GM19324 (cell line): ENCODE data around the gene GALNT9.

Experiments used
- ATAC-seq: cut with Tn5 transposase; IDR thresholded peaks from one replicate; pipeline ENCODE4 v1.9.1; 2021; ENCODE audit warnings: mild to moderate bottlenecking, moderate library complexity; ENCODE audit not compliant: unreplicated experiment, low FRiP score

GALNT9 gene

GRCh38 chr12:132239796-132240668 is 89.4 kb downstream of the GALNT9 start:
- no peak for ATAC-seq

- ATAC-seq: no peak
Observed at GRCh38 chr12:132239392-132239791, 90.0 kb downstream of the GALNT9 start.

- ATAC-seq: no peak
Observed at GRCh38 chr12:132238884-132239283, 90.5 kb downstream of the GALNT9 start.

GRCh38 chr12:132238488-132238854 is 90.9 kb downstream of the GALNT9 start:
- ATAC-seq: no peak

- ATAC-seq: no peak
Observed at GRCh38 chr12:132237772-132238487, 91.5 kb downstream of the GALNT9 start.

- ATAC-seq: no peak
Observed at GRCh38 chr12:132236930-132237771, 92.2 kb downstream of the GALNT9 start.

GRCh38 chr12:132236129-132236929 is 93.1 kb downstream of the GALNT9 start:
- no peak for ATAC-seq

- ATAC-seq: no peak
Observed at GRCh38 chr12:132235116-132235820, 94.1 kb downstream of the GALNT9 start.

GRCh38 chr12:132230381-132230780 is 99.0 kb downstream of the GALNT9 start:
- ATAC-seq: no peak

- ATAC-seq: no peak
Observed at GRCh38 chr12:132229926-132230325, 99.5 kb downstream of the GALNT9 start.

- ATAC-seq: no peak
Observed at GRCh38 chr12:132229193-132229760, 100.1 kb downstream of the GALNT9 start.

- no peak for ATAC-seq
Observed at GRCh38 chr12:132228476-132229192, 100.8 kb downstream of the GALNT9 start.

- ATAC-seq: no peak
Observed at GRCh38 chr12:132227782-132228475, 101.5 kb downstream of the GALNT9 start.

GRCh38 chr12:132227118-132227517 is 102.3 kb downstream of the GALNT9 start:
- no peak for ATAC-seq

- ATAC-seq: no peak
Observed at GRCh38 chr12:132226604-132227003, 102.8 kb downstream of the GALNT9 start.

- ATAC-seq: no peak
Observed at GRCh38 chr12:132225214-132225613, 104.2 kb downstream of the GALNT9 start.

GRCh38 chr12:132224484-132224883 is 104.9 kb downstream of the GALNT9 start:
- ATAC-seq: no peak

- no peak for ATAC-seq
Observed at GRCh38 chr12:132222808-132223173, 106.6 kb downstream of the GALNT9 start.
